HepG2 (cell line): Measurements from ENCODE around the gene ADORA3. TPM values are rescaled to one million over a fixed set of nuclear protein-coding genes. Genes with fewer than 3 reads are reported as not detected.

Source experiments
- BORCS8-MEF2B ChIP-seq: sonication (generic); formaldehyde crosslinking; IDR thresholded peaks from 2 replicates; pipeline ENCODE4 v1.8.0; 2022; ENCODE audit warnings: mild to moderate bottlenecking, missing genetic modification reagents
- CBX2 ChIP-seq, 2 experiments: fragments of 200-600 bp in 1 of 2; sonication (generic); formaldehyde crosslinking in 1 of 2; IDR thresholded peaks; 2 replicates each; pipeline versions ENCODE4 v1.7.0 to v1.8.1; 2018 to 2022; ENCODE audit warnings: low read depth in 2 of 2, low read length in 1 of 2, mild to moderate bottlenecking in 1 of 2, missing genetic modification reagents in 1 of 2
- ELF4 ChIP-seq: sonication (generic); formaldehyde crosslinking; IDR thresholded peaks from 2 replicates; pipeline ENCODE4 v1.5.0; 2020; ENCODE audit warnings: missing genetic modification reagents, mild to moderate bottlenecking, moderate library complexity, borderline replicate concordance
- HNRNPL ChIP-seq: fragments of 200-400 bp; formaldehyde crosslinking; IDR thresholded peaks from 2 replicates; pipeline ENCODE4 v1.6.1; 2017; ENCODE audit warnings: mild to moderate bottlenecking, low read depth, low read length
- KLF13 ChIP-seq: sonication (generic); formaldehyde crosslinking; IDR thresholded peaks from 2 replicates; pipeline ENCODE4 v1.4.0; 2020; ENCODE audit warnings: mild to moderate bottlenecking, missing genetic modification reagents
- NKX3-1 ChIP-seq: sonication (generic); formaldehyde crosslinking; IDR thresholded peaks from 2 replicates; pipeline ENCODE4 v1.5.0; 2020; ENCODE audit warnings: missing genetic modification reagents
- NR2F2 ChIP-seq: IDR thresholded peaks from 2 replicates; pipeline ENCODE4 v1.6.1; 2012; ENCODE audit warnings: low read depth, inconsistent platforms, borderline replicate concordance
- SIN3A ChIP-seq: IDR thresholded peaks from 2 replicates; pipeline ENCODE4 v1.6.1; 2011; ENCODE audit warnings: low read depth, mild to moderate bottlenecking, control low read depth, low read length, borderline replicate concordance
- SOX5 ChIP-seq: IDR thresholded peaks from 2 replicates; pipeline ENCODE4 v1.6.1; 2016; ENCODE audit warnings: borderline replicate concordance
- TCF7 ChIP-seq: sonication (generic); IDR thresholded peaks from 2 replicates; pipeline ENCODE4 v1.6.1; 2016; ENCODE audit warnings: antibody characterized with exemption, low read depth
- ZNF337 ChIP-seq: sonication (generic); formaldehyde crosslinking; IDR thresholded peaks from 2 replicates; pipeline ENCODE4 v1.5.1; 2020; ENCODE audit warnings: missing genetic modification reagents, low read depth, mild to moderate bottlenecking, borderline replicate concordance
- ZNF33B ChIP-seq: sonication (generic); formaldehyde crosslinking; IDR thresholded peaks from 2 replicates; pipeline ENCODE4 v1.5.1; 2020; ENCODE audit warnings: mild to moderate bottlenecking, missing genetic modification reagents
- ZNF44 ChIP-seq: sonication (generic); formaldehyde crosslinking; IDR thresholded peaks from 2 replicates; pipeline ENCODE4 v1.5.1; 2020; ENCODE audit warnings: mild to moderate bottlenecking, missing genetic modification reagents
- ZNF543 ChIP-seq: sonication (generic); formaldehyde crosslinking; IDR thresholded peaks from 2 replicates; pipeline ENCODE4 v1.4.0; 2020; ENCODE audit warnings: mild to moderate bottlenecking, missing genetic modification reagents
- ZNF747 ChIP-seq: sonication (generic); formaldehyde crosslinking; IDR thresholded peaks from 2 replicates; pipeline ENCODE4 v1.8.1; 2023; ENCODE audit warnings: missing genetic modification reagents, mild to moderate bottlenecking, borderline replicate concordance
- ZNF749 ChIP-seq: sonication (generic); formaldehyde crosslinking; IDR thresholded peaks from 2 replicates; pipeline ENCODE4 v1.8.0; 2022; ENCODE audit warnings: mild to moderate bottlenecking, missing genetic modification reagents, moderate library complexity, borderline replicate concordance
- ZNF772 ChIP-seq: sonication (generic); formaldehyde crosslinking; IDR thresholded peaks from 2 replicates; pipeline ENCODE4 v1.5.0; 2020; ENCODE audit warnings: mild to moderate bottlenecking, missing genetic modification reagents
- polyA plus RNA-seq, 8 experiments: library from polyadenylated mRNA; depleted of rRNA in 3 of 8; stranded (reverse) in 7 of 8; unstranded in 1 of 8; fragments of >200 nt; fragmentation: Illumina TruSeq in 4 of 8; extraction: Trizol in 4 of 8; gene quantifications; 2 replicates each; pipeline versions ENCODE4 v1.2.1 to v1.2.3, GENCODE V29; 2011 to 2016; ENCODE audit warnings: low read depth in 4 of 8, missing spikeins in 1 of 8, mixed read lengths in 1 of 8; ENCODE audit not compliant: insufficient read depth in 1 of 8
- total RNA-seq, 5 experiments: library from RNA; depleted of rRNA; stranded (reverse); fragments of >200 nt; fragmentation: Illumina TruSeq; extraction: Trizol; gene quantifications; 2 replicates each; pipeline ENCODE4 v1.2.3, GENCODE V29; 2016; ENCODE audit warnings: low read depth in 1 of 5
- TF ChIP-seq, protein P1 (sequence below): sonication (generic); formaldehyde crosslinking; IDR thresholded peaks from 2 replicates; pipeline ENCODE4; 2020; ENCODE audit warnings: missing genetic modification reagents, mild to moderate bottlenecking, borderline replicate concordance
- TF ChIP-seq, protein P2 (sequence below): sonication (generic); formaldehyde crosslinking; IDR thresholded peaks from 2 replicates; pipeline ENCODE4 v1.5.0; 2020; ENCODE audit warnings: mild to moderate bottlenecking, missing genetic modification reagents, borderline replicate concordance
- TF ChIP-seq, protein P3 (sequence below): sonication (generic); formaldehyde crosslinking; IDR thresholded peaks from 2 replicates; pipeline ENCODE4 v1.4.0; 2020; ENCODE audit warnings: missing genetic modification reagents
- TF ChIP-seq, protein P4 (sequence below): IDR thresholded peaks from 2 replicates; pipeline ENCODE4 v1.6.1; 2016; ENCODE audit warnings: mild to moderate bottlenecking

ADORA3 gene
- total and polyA plus RNA-seq, 2 of the 13 experiments (the other 11 are each of a cell fraction or from before 2014, with no cell fraction given): not detected

DNA sequence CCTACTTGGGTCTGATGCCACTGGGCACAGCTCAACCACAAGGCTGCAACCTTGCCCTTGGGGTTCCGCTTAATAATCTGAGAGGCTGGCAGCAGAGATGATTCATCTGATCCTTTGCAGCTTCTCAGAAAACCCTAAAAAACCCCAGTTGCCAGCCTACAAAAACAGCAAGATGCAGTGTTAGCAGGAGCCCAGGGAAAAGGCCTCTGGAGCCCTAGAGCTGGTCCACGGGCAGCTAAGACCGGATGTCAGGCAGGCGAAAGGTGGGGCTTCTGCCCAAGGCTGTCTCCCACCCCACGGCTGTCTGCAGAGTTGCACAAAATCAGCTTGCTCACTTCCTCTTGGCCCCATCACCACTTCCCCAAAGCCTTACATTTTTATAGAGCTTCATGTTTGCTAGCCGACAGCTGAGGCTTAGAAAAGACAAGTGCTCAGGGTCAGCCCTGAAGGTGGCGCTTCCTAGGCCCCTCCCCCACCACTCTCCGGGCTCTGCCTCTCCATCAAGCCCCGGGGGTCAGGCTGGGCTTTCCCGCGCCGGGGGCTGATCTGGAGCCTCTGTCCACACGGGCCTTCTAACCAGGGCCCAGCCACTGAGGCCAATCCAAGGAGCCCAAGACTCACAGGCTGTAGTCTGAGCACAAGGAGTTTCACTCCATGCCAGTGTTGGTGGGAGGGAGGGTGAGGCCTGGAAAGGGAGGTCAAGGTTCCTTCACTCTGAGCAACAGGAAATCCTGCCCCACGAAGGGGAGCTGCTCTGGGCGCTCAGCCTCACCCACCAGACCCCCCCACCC lies 4.2 kb upstream of the ADORA3 start (continued):
- no peak for TF ChIP-seq ZNF749
- TF ChIP-seq ZNF44 (CRISPR knock-in tag): 0 out of 2 replicates have a peak, but pooled peaks have one; percentile 47
- TF ChIP-seq ZNF33B (CRISPR knock-in tag): 0 out of 2 replicates have a peak, but pooled peaks have one; percentile 29
- TF ChIP-seq KLF13 (CRISPR knock-in tag): 0 out of 2 replicates have a peak, but pooled peaks have one; percentile 5
- TF ChIP-seq HNRNPL: peak; percentile 56; the same call in 1 of the 2 replicates
- TF ChIP-seq, protein P1, sequence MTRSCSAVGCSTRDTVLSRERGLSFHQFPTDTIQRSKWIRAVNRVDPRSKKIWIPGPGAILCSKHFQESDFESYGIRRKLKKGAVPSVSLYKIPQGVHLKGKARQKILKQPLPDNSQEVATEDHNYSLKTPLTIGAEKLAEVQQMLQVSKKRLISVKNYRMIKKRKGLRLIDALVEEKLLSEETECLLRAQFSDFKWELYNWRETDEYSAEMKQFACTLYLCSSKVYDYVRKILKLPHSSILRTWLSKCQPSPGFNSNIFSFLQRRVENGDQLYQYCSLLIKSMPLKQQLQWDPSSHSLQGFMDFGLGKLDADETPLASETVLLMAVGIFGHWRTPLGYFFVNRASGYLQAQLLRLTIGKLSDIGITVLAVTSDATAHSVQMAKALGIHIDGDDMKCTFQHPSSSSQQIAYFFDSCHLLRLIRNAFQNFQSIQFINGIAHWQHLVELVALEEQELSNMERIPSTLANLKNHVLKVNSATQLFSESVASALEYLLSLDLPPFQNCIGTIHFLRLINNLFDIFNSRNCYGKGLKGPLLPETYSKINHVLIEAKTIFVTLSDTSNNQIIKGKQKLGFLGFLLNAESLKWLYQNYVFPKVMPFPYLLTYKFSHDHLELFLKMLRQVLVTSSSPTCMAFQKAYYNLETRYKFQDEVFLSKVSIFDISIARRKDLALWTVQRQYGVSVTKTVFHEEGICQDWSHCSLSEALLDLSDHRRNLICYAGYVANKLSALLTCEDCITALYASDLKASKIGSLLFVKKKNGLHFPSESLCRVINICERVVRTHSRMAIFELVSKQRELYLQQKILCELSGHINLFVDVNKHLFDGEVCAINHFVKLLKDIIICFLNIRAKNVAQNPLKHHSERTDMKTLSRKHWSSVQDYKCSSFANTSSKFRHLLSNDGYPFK (CRISPR knock-in tag): peak; percentile 81; the same call in 1 of the 2 replicates
- no peak for TF ChIP-seq NR2F2
- 0 out of 2 replicates have a peak, but pooled peaks have one; percentile 58 for TF ChIP-seq NKX3-1 (CRISPR knock-in tag)
- no peak for TF ChIP-seq SOX5 (CRISPR knock-in tag)
- TF ChIP-seq ZNF747 (CRISPR knock-in tag): peak; percentile 77
- no peak for TF ChIP-seq TCF7
- TF ChIP-seq ZNF772 (CRISPR knock-in tag): 0 out of 2 replicates have a peak, but pooled peaks have one; percentile 39
- no peak for TF ChIP-seq CBX2 (IDR thresholded peaks at IDR 0.05; ENCODE audit: low read depth, low read length)
- TF ChIP-seq CBX2 (CRISPR knock-in tag; IDR thresholded peaks at IDR 0.05; ENCODE audit: low read depth): peak; percentile 43; the same call in 1 of the 2 replicates
- TF ChIP-seq, protein P2, sequence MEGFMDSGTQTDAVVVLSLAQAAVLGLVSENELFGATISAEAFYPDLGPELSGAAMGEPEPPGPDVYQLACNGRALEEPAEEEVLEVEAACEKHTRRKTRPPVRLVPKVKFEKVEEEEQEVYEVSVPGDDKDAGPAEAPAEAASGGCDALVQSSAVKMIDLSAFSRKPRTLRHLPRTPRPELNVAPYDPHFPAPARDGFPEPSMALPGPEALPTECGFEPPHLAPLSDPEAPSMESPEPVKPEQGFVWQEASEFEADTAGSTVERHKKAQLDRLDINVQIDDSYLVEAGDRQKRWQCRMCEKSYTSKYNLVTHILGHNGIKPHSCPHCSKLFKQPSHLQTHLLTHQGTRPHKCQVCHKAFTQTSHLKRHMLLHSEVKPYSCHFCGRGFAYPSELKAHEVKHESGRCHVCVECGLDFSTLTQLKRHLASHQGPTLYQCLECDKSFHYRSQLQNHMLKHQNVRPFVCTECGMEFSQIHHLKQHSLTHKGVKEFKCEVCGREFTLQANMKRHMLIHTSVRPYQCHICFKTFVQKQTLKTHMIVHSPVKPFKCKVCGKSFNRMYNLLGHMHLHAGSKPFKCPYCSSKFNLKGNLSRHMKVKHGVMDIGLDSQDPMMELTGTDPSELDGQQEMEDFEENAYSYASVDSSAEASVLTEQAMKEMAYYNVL (CRISPR knock-in tag): peak; percentile 71; the same call in 1 of the 2 replicates
- TF ChIP-seq ZNF337: peak; percentile 88; the same call in 1 of the 2 replicates
- TF ChIP-seq BORCS8-MEF2B: peak; percentile 38; the same call in 1 of the 2 replicates
- TF ChIP-seq ZNF543: no peak
- TF ChIP-seq, protein P3, sequence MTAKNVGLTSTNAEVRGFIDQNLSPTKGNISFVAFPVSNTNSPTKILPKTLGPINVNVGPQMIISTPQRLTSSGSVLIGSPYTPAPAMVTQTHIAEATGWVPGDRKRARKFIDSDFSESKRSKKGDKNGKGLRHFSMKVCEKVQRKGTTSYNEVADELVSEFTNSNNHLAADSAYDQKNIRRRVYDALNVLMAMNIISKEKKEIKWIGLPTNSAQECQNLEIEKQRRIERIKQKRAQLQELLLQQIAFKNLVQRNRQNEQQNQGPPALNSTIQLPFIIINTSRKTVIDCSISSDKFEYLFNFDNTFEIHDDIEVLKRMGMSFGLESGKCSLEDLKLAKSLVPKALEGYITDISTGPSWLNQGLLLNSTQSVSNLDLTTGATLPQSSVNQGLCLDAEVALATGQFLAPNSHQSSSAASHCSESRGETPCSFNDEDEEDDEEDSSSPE (CRISPR knock-in tag): peak; percentile 49; the same call in 1 of the 2 replicates
- TF ChIP-seq, protein P4, sequence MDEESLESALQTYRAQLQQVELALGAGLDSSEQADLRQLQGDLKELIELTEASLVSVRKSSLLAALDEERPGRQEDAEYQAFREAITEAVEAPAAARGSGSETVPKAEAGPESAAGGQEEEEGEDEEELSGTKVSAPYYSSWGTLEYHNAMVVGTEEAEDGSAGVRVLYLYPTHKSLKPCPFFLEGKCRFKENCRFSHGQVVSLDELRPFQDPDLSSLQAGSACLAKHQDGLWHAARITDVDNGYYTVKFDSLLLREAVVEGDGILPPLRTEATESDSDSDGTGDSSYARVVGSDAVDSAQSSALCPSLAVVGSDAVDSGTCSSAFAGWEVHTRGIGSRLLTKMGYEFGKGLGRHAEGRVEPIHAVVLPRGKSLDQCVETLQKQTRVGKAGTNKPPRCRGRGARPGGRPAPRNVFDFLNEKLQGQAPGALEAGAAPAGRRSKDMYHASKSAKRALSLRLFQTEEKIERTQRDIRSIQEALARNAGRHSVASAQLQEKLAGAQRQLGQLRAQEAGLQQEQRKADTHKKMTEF (CRISPR knock-in tag): peak; percentile 64; the same call in 1 of the 2 replicates
- TF ChIP-seq SIN3A: peak; percentile 40; the same call in 1 of the 2 replicates
- peak; percentile 78; the same call in 1 of the 2 replicates for TF ChIP-seq ELF4 (CRISPR knock-in tag)
